HepG2 (cell line): ENCODE data around the gene FGF16. TPM values are rescaled to one million over a fixed set of nuclear protein-coding genes. Genes with fewer than 3 reads are reported as not detected.

Experiments
- ATAC-seq: fragments of 200-7000 bp; cut with Tn5 transposase; 3 replicates; pipeline ENCODE4 v1.9.1; 2020; ENCODE audit warnings: mild to moderate bottlenecking, moderate library complexity
- Bru-seq: library from RNA; stranded (reverse); fragments of 400-500 nt; gene quantifications from one replicate; lab custom pipeline; 2021; lab: Mats Ljungman, UMichigan
- BruChase-seq, 2 experiments: library from RNA; stranded (reverse); fragments of 400-500 nt; gene quantifications; one replicate each; lab custom pipeline; 2021; lab: Mats Ljungman, UMichigan
- BruUV-seq: library from RNA; stranded (reverse); fragments of 400-500 nt; replicated peaks from 2 replicates; lab custom pipeline; 2021; lab: Mats Ljungman, UMichigan
- CTCF ChIA-PET: fragments of 300-600 bp; formaldehyde crosslinking; extraction: SDS; loops from one replicate; lab custom pipeline; 2021; ENCODE audit warnings: low total read pairs, inconsistent platforms, low intra/inter-chr PET ratio; lab: Yijun Ruan, JAX
- POLR2A ChIA-PET: fragments of 350-600 bp; sonication (Branson Sonifier 250); formaldehyde crosslinking; loops from one replicate; lab custom pipeline; 2020; ENCODE audit warnings: antibody characterized with exemption, inconsistent platforms; lab: Yijun Ruan, JAX
- DNase-seq: peaks from one replicate; pipeline ENCODE4 v3.0.0-alpha.2; 2015; ENCODE audit warnings: low spot score
- FAIRE-seq: peaks from 3 replicates; lab custom pipeline; 2011; peaks lifted over from hg19 to GRCh38; lab: Jason Lieb, UNC
- H2AFZ ChIP-seq: one replicate; pipeline ENCODE4 v1.6.1; 2011; ENCODE audit warnings: low read length, inconsistent platforms
- H3K27ac ChIP-seq: fragments of 300-600 bp; 3 replicates; pipeline ENCODE4 v1.8.0; 2011; ENCODE audit warnings: mixed run types, mild to moderate bottlenecking, mixed read lengths, low read length, inconsistent platforms; ENCODE audit not compliant: insufficient read depth; ENCODE audit errors: extremely low read length
- H3K27me3 ChIP-seq, 2 experiments: fragments of 200-600 bp in 1 of 2; 2 replicates in 1 of 2; 3 replicates in 1 of 2; pipeline versions ENCODE4 v1.6.0 to v1.8.0; 2011; ENCODE audit warnings: low read length in 2 of 2, mild to moderate bottlenecking in 2 of 2, moderate library complexity in 2 of 2, inconsistent platforms in 1 of 2; ENCODE audit not compliant: insufficient read depth in 2 of 2, control insufficient read depth in 1 of 2
- H3K36me3 ChIP-seq, 2 experiments: fragments of 200-600 bp in 1 of 2; replicated peaks in 1 of 2; 2 replicates in 1 of 2; 3 replicates in 1 of 2; pipeline versions ENCODE4 v1.5.1 to v1.8.0; 2011; ENCODE audit warnings: low read length in 2 of 2, inconsistent platforms in 1 of 2; ENCODE audit not compliant: insufficient read depth in 2 of 2, control insufficient read depth in 1 of 2
- H3K4me1 ChIP-seq: 2 replicates; pipeline ENCODE4 v1.5.1; 2012; ENCODE audit warnings: low read length, inconsistent platforms; ENCODE audit not compliant: insufficient read depth
- H3K4me2 ChIP-seq: 2 replicates; pipeline ENCODE4 v1.6.0; 2011; ENCODE audit warnings: low read depth, low read length, inconsistent platforms
- H3K4me3 ChIP-seq, 3 experiments: fragments of 200-600 bp in 1 of 3; sonication (generic), shearing (Covaris generic) in 1 of 3; replicated peaks in 1 of 3; 2 replicates each; pipeline ENCODE4 v1.5.1; 2011 to 2016; ENCODE audit warnings: low read length in 3 of 3, inconsistent platforms in 2 of 3, low read depth in 2 of 3, mild to moderate bottlenecking in 2 of 3, control low read depth in 1 of 3, mixed read lengths in 1 of 3; ENCODE audit not compliant: insufficient read depth in 1 of 3
- H3K79me2 ChIP-seq: one replicate; pipeline ENCODE4 v1.6.1; 2011; ENCODE audit warnings: low read length, inconsistent platforms; ENCODE audit not compliant: insufficient read depth
- H3K9ac ChIP-seq: 2 replicates; pipeline ENCODE4 v1.6.0; 2011; ENCODE audit warnings: mild to moderate bottlenecking, low read depth, low read length, inconsistent platforms; ENCODE audit not compliant: insufficient read depth
- H3K9me3 ChIP-seq: 2 replicates; pipeline ENCODE4 v1.5.1; 2012; ENCODE audit warnings: mild to moderate bottlenecking, low read length
- H4K20me1 ChIP-seq: 2 replicates; pipeline ENCODE4 v1.6.0; 2011; ENCODE audit warnings: inconsistent platforms, mild to moderate bottlenecking, low read length, moderate library complexity; ENCODE audit not compliant: insufficient read depth
- ARNT ChIP-seq: fragments of 450-650 bp; IDR thresholded peaks from 2 replicates; pipeline ENCODE4 v1.6.1; 2017
- CSRNP2 ChIP-seq: sonication (generic); formaldehyde crosslinking; conservative IDR thresholded peaks from 2 replicates; pipeline ENCODE4 v1.8.0; 2022; ENCODE audit warnings: low read depth, missing genetic modification reagents
- FOXK2 ChIP-seq: fragments of 450-650 bp; IDR thresholded peaks from 2 replicates; pipeline ENCODE4 v1.6.1; 2016
- IRF9 ChIP-seq: sonication (generic); formaldehyde crosslinking; IDR thresholded peaks from 2 replicates; pipeline ENCODE4 v1.8.0; 2022; ENCODE audit warnings: missing genetic modification reagents, mild to moderate bottlenecking, borderline replicate concordance
- NFATC3 ChIP-seq: sonication (generic); formaldehyde crosslinking; IDR thresholded peaks from 2 replicates; pipeline ENCODE4 v1.5.1; 2020; ENCODE audit warnings: mild to moderate bottlenecking, missing genetic modification reagents
- UBTF ChIP-seq: sonication (generic); formaldehyde crosslinking; IDR thresholded peaks from 2 replicates; pipeline ENCODE4 v1.4.0; 2020; ENCODE audit warnings: mild to moderate bottlenecking, missing genetic modification reagents
- ZNF232 ChIP-seq: sonication (generic); formaldehyde crosslinking; IDR thresholded peaks from 2 replicates; pipeline ENCODE4 v1.4.0; 2020; ENCODE audit warnings: missing genetic modification reagents, borderline replicate concordance
- ZNF44 ChIP-seq: sonication (generic); formaldehyde crosslinking; IDR thresholded peaks from 2 replicates; pipeline ENCODE4 v1.5.1; 2020; ENCODE audit warnings: mild to moderate bottlenecking, missing genetic modification reagents
- ZNF552 ChIP-seq: sonication (generic); formaldehyde crosslinking; IDR thresholded peaks from 2 replicates; pipeline ENCODE4 v1.9.0; 2022; ENCODE audit warnings: missing genetic modification reagents, mild to moderate bottlenecking, borderline replicate concordance
- WGBS: methylation state at CpG from one replicate; pipeline ENCODE4 v1.1.6; 2017; ENCODE audit warnings: low lambda C conversion rate; 5-methylcytosine and 5-hydroxymethylcytosine counted together
- in situ Hi-C: cut with HindIII; loops from 2 replicates; pipeline ENCODE4 v1.10.0; 2017; ENCODE audit warnings: low pct_unique_long_range_greater_than_20kb; ENCODE audit not compliant: extremely low pct_ligation_motif_present
- intact Hi-C: fragments of 100-400 bp; cut with micrococcal nuclease; formaldehyde crosslinking; loops from one replicate; pipeline ENCODE4 v1.10.0; 2022; ENCODE audit not compliant: unreplicated experiment
- long read RNA-seq, 2 experiments: library from RNA in 1 of 2; library from polyadenylated mRNA in 1 of 2; stranded (forward) in 1 of 2; unstranded in 1 of 2; transcript quantifications; one replicate each; pipeline ENCODE4 v2.0.0, GENCODE V29; 2019 to 2022
- polyA minus RNA-seq, 3 experiments: library from RNA; depleted of rRNA, polyadenylated mRNA; stranded (reverse); fragments of >200 nt; gene quantifications; 2 replicates each; pipeline ENCODE4 v1.2.3, GENCODE V29; 2011; ENCODE audit warnings: low replicate concordance in 1 of 3
- polyA plus RNA-seq, 8 experiments: library from polyadenylated mRNA; depleted of rRNA in 3 of 8; stranded (reverse) in 7 of 8; unstranded in 1 of 8; fragments of >200 nt; fragmentation: Illumina TruSeq in 4 of 8; extraction: Trizol in 4 of 8; gene quantifications; 2 replicates each; pipeline versions ENCODE4 v1.2.1 to v1.2.3, GENCODE V29; 2011 to 2016; ENCODE audit warnings: low read depth in 4 of 8, missing spikeins in 1 of 8, mixed read lengths in 1 of 8; ENCODE audit not compliant: insufficient read depth in 1 of 8
- total RNA-seq, 5 experiments: library from RNA; depleted of rRNA; stranded (reverse); fragments of >200 nt; fragmentation: Illumina TruSeq; extraction: Trizol; gene quantifications; 2 replicates each; pipeline ENCODE4 v1.2.3, GENCODE V29; 2016; ENCODE audit warnings: low read depth in 1 of 5

FGF16 gene
- total RNA-seq (2016; rRNA removed; fragmentation: Illumina TruSeq; extraction: Trizol) (not detected in 2 replicates), polyA plus RNA-seq (2011; rRNA removed) (not detected in 2 replicates), polyA minus RNA-seq (2011; rRNA and poly(A)+ RNA removed; ENCODE audit: low replicate concordance) (not detected in 2 replicates), Bru-seq, nascent RNA (not detected), BruChase-seq, experiment 1, labeled RNA remaining after a 6-hour chase (not detected), BruChase-seq, experiment 2, labeled RNA remaining after a 2-hour chase (not detected)
- not detected in 2 replicates for total RNA-seq (2016; cell fraction: cytosol; rRNA removed; fragmentation: Illumina TruSeq; extraction: Trizol; ENCODE audit: low read depth)
- total RNA-seq (2016; cell fraction: insoluble cytoplasmic fraction; rRNA removed; fragmentation: Illumina TruSeq; extraction: Trizol): not detected in 2 replicates
- not detected in 2 replicates for total RNA-seq (2016; cell fraction: membrane; rRNA removed; fragmentation: Illumina TruSeq; extraction: Trizol)
- total RNA-seq (2016; cell fraction: nucleus; rRNA removed; fragmentation: Illumina TruSeq; extraction: Trizol): not detected in 2 replicates
- polyA plus RNA-seq (2011; cell fraction: cytosol; rRNA removed): not detected in 2 replicates
- not detected in 2 replicates for polyA plus RNA-seq (2011; cell fraction: nucleus; rRNA removed)
- polyA plus RNA-seq (2012): not detected in 2 replicates
- polyA plus RNA-seq (2016; cell fraction: cytosol; fragmentation: Illumina TruSeq; extraction: Trizol; ENCODE audit: low read depth): not detected in 2 replicates
- not detected in 2 replicates for polyA plus RNA-seq (2016; cell fraction: insoluble cytoplasmic fraction; fragmentation: Illumina TruSeq; extraction: Trizol; ENCODE audit: low read depth)
- polyA plus RNA-seq (2016; cell fraction: membrane; fragmentation: Illumina TruSeq; extraction: Trizol; ENCODE audit: low read depth): not detected in 2 replicates
- polyA plus RNA-seq (2016; cell fraction: nucleus; fragmentation: Illumina TruSeq; extraction: Trizol; ENCODE audit: insufficient read depth, low read depth): not detected in 2 replicates
- polyA minus RNA-seq (2011; cell fraction: cytosol; rRNA and poly(A)+ RNA removed): not detected in 2 replicates
- polyA minus RNA-seq (2011; cell fraction: nucleus; rRNA and poly(A)+ RNA removed): not detected in 2 replicates
- long read RNA-seq, experiment 1: 0 reads
- long read RNA-seq, experiment 2: 0 reads

- FAIRE-seq (no peak), DNase-seq (no peak), ATAC-seq (no peak)
- no peak within 1 kb of the TSS for H3K27ac ChIP-seq
- H3K4me2 ChIP-seq: peak within 1 kb of the TSS; percentile 65
- H3K4me3 ChIP-seq: peak within 1 kb of the TSS in 2 of 3 experiments; percentile 7 to 28; a peak in 2 of 6 replicates
- in situ Hi-C loops (no loop called here), intact Hi-C loops (no loop called here)
- POLR2A ChIA-PET: no interaction called here
- H2AFZ ChIP-seq: no peak within 1 kb of the TSS
- H3K4me1 ChIP-seq: no peaks in the 10 kb centered on the region
- no peaks in the 10 kb centered on the region for H3K27me3 ChIP-seq
- WGBS: 86% methylated on average over 31 of the region's 48 CpGs
- BruUV-seq: no TSS peak
- H3K9me3 ChIP-seq: no peaks in the 10 kb centered on the region
- TF ChIP-seq ZNF552 (CRISPR knock-in tag) (no peak), CSRNP2 (CRISPR knock-in tag) (no peak), UBTF (CRISPR knock-in tag) (no peak), NFATC3 (CRISPR knock-in tag) (no peak), ZNF232 (CRISPR knock-in tag) (no peak), ARNT (no peak), FOXK2 (no peak), ZNF44 (no peak), IRF9 (CRISPR knock-in tag) (no peak)
- TF ChIP-seq, all 625 proteins: peak for 0
- CTCF ChIA-PET: no interaction called here
- no peaks in the 10 kb centered on the region for H4K20me1 ChIP-seq
- no peaks in the 10 kb centered on the region for H3K79me2 ChIP-seq
- no peaks in the 10 kb centered on the region for H3K36me3 ChIP-seq
- H3K9ac ChIP-seq: no peak within 1 kb of the TSS
Measured at GRCh38 chrX:77446908-77447652, at the start of gene FGF16. FGF16 (plus strand) TSS chrX:77447389; CDS start chrX:77447675, 286 bp downstream.
